Mesodermal cell (in vitro differentiated cells): ENCODE measurements around the gene USP7.
A peak's percentile ranks its signal among the peaks of the same experiment; 100 is the strongest.
"Not testable (repeated sequence)": the region's sequence is repeated elsewhere in the genome, so short reads cannot be mapped to it uniquely, and the experiment has no call there.

ENCODE experiments used
- H3K27ac ChIP-seq: 2 replicates; pipeline ENCODE4 v1.7.0; 2013; ENCODE audit warnings: mild to moderate bottlenecking, low read depth, low read length, moderate library complexity; ENCODE audit not compliant: severe bottlenecking
- H3K36me3 ChIP-seq: 2 replicates; pipeline ENCODE4 v1.7.1; 2013; ENCODE audit warnings: mild to moderate bottlenecking, low read length, moderate library complexity; ENCODE audit not compliant: control insufficient read depth, insufficient read depth
- H3K4me1 ChIP-seq: one replicate; pipeline ENCODE4 v1.7.1; 2013; ENCODE audit warnings: mild to moderate bottlenecking, low read length; ENCODE audit not compliant: insufficient read depth, control insufficient read depth, poor library complexity, severe bottlenecking
- H3K4me3 ChIP-seq: 2 replicates; pipeline ENCODE4 v1.7.0; 2013; ENCODE audit warnings: low read length, control low read depth, mild to moderate bottlenecking; ENCODE audit not compliant: insufficient read depth, poor library complexity, severe bottlenecking; ENCODE audit errors: extremely low read depth
- H3K9me3 ChIP-seq: 2 replicates; pipeline ENCODE4 v1.7.1; 2013; ENCODE audit warnings: mild to moderate bottlenecking, low read length, moderate library complexity; ENCODE audit not compliant: control insufficient read depth
- WGBS, 2 experiments: methylation state at CpG; one replicate each; pipeline ENCODE4 v1.1.5; 2013; ENCODE audit warnings: missing lambda C conversion rate in 2 of 2; ENCODE audit not compliant: insufficient coverage in 2 of 2; 5-methylcytosine and 5-hydroxymethylcytosine counted together

Gene USP7

DNA sequence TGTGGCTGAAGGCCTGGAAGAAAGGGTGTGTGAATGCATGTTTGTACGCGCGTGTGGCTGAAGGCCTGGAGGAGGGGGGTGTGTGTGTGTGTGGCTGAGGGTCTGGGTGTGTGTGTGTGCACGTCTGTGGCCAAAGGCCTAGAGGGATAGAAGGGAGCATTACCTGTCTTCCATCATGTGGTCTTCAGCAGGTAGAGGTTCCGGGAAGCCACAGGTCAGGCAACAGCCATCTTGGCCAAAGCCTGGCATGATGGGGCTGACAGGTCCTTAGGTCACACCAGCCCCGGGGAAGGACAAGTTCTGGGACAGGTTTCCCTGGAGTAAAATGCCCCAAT, 76.3 kb downstream of the USP7 start:
- H3K36me3 ChIP-seq = peaks cover 49% of the 10 kb centered on the region
- 98 to 100% methylated on average over 1 to 6 of the region's 6 CpGs for WGBS, 2 experiments

DNA sequence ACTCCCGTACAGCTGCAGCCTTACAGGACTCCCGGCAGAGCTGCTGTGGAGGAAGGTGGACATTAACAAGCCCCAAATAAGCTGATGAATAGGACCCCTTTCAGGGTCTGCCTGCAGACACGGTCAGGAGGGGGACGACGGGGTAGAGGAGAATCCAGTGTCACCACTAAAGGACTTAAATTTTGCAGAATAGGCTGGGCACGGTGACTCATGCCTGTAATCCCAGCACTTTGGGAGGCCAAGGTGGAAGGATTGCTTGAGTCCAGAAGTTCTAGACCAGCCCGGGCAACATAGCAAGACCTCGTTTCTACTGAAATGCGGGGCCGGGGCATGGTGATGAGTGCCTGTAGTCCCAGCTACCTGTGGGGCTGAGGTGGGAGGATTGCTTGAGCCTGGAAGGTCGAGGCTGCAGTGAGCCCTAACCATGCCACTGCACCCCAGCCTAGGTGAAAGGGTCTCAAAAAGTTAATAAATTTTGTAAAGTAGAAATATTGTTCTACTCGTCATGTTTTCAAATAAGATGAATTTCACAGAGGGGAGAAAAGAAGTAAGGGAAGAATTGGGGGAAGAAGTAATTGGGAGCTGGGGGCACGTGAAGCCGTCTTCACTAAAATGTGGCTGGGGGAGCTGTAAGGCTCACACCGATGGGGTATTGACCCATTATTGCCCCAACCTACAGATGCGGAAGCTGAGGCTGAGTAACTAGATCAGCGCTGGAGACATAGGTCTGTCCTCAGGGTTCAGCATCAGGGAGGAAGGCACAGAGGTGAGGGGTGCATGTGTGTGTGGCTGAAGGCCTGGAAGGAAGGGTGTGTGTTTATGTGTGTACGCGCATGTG, 76.9 kb downstream of the USP7 start:
- H3K9me3 ChIP-seq = no peaks in the 10 kb centered on the region
- H3K4me3 ChIP-seq = no peak overlapping the region
- WGBS, 2 experiments = 85 to 89% methylated on average over 18 of the region's 19 CpGs
- peaks cover 23% of the 10 kb centered on the region for H3K4me1 ChIP-seq
- peak overlapping the region; percentile 23 for H3K27ac ChIP-seq
- peaks cover 44% of the 10 kb centered on the region for H3K36me3 ChIP-seq

More for the DNA sequence above, 76.3 kb downstream of the USP7 start:
- Histone ChIP-seq H3K4me3 (no peak overlapping the region), H3K9me3 (no peaks in the 10 kb centered on the region), H3K27ac (no peak overlapping the region), H3K4me1 (peaks cover 23% of the 10 kb centered on the region)

DNA sequence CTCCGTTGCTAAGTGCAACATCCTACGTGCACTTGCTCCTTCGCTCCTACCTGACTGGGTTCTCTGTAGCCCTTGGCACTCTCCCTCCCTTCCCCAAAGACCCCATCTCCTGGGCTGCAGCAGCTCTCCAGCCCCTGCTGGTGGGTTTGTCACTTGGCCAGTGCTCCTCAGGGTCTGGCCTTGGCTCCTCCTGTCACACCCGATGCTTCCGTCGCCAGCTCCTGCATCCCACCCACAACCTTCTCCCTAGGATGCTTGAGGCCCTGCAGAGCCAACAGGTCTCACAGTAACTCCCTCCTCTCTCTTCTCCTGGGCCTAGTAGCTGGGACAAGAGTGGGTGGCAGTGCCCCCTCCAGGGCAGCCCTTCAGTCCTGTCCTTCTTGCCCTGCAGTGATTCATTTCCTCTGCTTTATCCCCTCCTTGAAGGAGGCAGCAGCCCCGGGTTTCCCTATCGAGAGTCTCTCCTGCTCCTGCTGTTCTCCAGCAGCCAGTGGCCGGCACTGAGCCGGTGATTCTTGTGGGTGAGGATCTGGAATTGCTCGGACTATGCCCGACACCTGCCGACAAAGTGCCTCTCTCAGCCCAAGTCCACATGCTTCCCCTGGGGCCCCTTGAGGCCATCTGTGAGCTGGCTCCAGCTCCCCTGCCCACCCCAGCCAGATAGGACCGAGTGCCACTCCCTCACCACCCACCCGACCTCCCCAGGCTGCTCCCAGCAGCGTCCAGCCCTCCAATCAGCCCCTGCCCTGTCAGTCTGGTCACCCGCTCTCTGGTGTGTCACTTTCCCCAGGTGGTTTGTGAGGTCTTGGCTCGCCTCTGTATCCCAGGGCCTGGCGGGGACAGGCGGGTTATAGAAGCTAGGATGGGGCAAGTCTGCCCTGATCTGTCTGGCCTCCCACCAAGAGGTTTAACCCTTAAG, 77.8 kb downstream of the USP7 start:
- Histone ChIP-seq H3K27ac (peak overlapping the region; percentile 23), H3K36me3 (peaks cover 35% of the 10 kb centered on the region), H3K4me1 (peaks cover 23% of the 10 kb centered on the region), H3K9me3 (no peaks in the 10 kb centered on the region), H3K4me3 (no peak overlapping the region)
- 45 to 69% methylated on average over 11 to 16 of the region's 20 CpGs for WGBS, 2 experiments

DNA sequence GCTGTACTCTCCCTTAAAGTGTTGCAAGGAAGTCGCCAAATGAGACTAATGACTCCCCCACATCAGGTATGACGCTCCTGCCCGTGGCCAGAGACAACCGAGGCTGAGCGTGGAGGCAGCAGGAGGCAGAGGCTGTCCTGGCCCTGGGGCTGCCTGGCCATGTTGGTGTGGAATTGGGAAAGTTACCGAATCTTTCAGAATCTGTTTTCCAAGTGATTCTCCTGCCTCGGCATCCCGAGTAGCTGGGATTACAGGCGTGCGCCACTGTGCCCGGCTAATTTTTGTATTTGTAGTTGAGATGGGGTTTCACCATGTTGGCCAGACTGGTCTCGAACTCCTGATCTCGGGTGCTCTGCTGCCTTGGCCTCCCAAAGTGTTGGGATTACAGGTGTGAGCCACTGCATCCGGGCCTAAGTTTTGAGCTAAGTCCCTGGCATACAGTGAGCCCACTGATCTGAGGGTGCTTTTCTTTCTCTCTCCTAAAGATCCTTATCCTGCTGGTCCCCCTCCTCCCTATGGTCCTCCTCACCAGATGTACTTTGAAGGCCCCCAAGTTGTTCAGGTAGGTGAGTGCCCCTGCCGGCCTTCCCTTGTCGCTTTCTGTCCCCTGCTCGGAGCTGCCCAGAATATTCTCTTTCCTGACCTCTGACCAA, 80.9 kb downstream of the USP7 start:
- WGBS, 2 experiments = 84 to 96% methylated on average over 13 to 17 of the region's 17 CpGs
- Histone ChIP-seq H3K4me1 (peaks cover 32% of the 10 kb centered on the region), H3K36me3 (peaks cover 8% of the 10 kb centered on the region), H3K4me3 (no peak overlapping the region), H3K27ac (no peak overlapping the region), H3K9me3 (no peaks in the 10 kb centered on the region)

DNA sequence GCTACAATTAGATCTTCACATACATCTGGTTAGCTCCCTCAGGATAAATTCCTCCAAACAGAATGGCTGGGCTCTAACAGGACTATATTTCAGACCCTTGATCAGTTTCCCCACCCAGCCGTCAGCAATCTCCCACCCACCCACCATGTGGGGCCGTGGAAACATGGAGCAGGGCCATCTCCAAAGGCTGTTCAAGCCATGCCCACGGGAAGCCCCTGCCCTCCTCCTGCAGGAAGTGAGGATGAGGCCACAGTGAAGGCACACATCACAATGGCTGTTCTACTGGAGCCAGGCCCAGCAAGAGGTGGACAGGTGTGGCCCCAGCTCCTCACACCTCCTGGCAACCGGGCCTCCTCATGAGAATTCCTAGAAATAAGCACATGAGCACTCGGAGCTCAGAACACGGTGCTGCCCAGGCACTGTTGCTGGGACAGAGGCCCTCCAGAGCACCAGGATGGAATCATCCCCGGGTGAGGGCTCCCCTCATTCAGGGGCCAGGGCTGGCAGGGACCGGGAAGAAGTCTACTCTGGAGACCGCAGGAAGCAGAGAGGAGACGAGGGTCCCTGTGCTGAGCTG, 81.6 kb downstream of the USP7 start, which contains the start of gene LITAFD:
LITAFD (plus strand) TSS at position 311 of the 577 bp plus-strand sequence. CDS start 2,005 bp downstream, outside the sequence.
- Histone ChIP-seq H3K9me3 (no peaks in the 10 kb centered on the region), H3K27ac (no peak within 1 kb of the TSS), H3K36me3 (peaks cover under 1% of the 10 kb centered on the region), H3K4me3 (no peak within 1 kb of the TSS), H3K4me1 (peaks cover 31% of the 10 kb centered on the region)
- 75 to 87% methylated on average over 6 of the region's 10 CpGs for WGBS, 2 experiments

DNA sequence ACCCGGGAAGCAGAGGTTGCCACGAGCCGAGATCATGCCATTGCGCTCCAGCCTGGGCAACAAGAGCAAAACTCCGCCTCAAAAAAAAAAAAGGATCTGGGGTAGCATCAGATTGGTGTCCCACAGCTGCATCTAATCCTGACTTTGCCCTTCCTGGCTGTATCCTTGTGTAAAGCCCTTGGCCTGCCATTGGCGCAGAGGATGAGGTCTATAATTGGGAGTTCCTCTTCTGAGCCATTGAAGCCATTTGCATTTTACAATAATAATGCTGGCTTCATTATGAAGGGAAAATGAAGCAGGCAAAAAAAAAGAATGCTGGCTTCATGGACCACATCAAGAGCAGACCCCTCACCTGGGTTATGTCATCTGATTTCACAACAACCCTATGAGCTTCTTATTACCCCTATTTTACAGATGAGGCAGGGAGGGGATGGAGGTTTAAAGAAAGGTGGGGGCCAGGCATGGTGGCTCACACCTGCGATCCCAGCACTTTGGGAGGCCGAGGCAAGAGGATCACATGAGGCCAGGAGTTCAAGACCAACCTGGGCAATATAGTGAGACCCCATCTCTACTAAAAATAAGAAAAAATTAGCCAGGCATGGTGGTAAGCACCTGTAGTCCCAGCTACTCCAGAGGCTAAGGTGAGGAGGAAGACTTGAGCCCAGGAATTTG, 82.7 kb downstream of the USP7 start:
- no peak overlapping the region for H3K4me3 ChIP-seq
- 87 to 96% methylated on average over 6 to 7 of the region's 8 CpGs for WGBS, 2 experiments
- H3K27ac ChIP-seq = no peak overlapping the region
- H3K4me1 ChIP-seq = peaks cover 20% of the 10 kb centered on the region
- no peaks in the 10 kb centered on the region for H3K36me3 ChIP-seq
- no peaks in the 10 kb centered on the region for H3K9me3 ChIP-seq

DNA sequence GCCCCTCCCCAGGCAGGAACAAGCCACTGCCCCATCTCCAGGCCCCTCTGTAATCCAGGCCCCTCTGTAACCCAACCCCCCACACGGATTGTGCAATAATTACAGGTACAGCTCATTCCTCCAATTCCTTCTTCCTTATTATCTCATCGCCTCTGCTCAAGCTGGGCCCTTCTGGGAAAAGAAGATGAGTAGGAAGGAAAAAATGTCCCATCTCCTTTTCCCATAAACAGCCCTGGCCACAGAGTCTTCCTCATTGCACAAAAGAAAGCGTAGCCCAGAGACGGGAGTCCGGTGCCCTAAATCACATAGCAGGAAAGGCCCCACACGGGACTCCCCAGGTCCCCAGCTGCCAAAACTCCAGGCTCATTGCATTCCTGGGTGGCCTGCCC, 85.2 kb downstream of the USP7 start:
- H3K4me1 ChIP-seq = peaks cover 11% of the 10 kb centered on the region
- WGBS, 2 experiments = 87 to 100% methylated on average over 3 to 4 of the region's 6 CpGs
- H3K9me3 ChIP-seq = no peaks in the 10 kb centered on the region
- H3K4me3 ChIP-seq = no peak overlapping the region
- peak overlapping the region; percentile 43 for H3K27ac ChIP-seq
- H3K36me3 ChIP-seq = no peaks in the 10 kb centered on the region

DNA sequence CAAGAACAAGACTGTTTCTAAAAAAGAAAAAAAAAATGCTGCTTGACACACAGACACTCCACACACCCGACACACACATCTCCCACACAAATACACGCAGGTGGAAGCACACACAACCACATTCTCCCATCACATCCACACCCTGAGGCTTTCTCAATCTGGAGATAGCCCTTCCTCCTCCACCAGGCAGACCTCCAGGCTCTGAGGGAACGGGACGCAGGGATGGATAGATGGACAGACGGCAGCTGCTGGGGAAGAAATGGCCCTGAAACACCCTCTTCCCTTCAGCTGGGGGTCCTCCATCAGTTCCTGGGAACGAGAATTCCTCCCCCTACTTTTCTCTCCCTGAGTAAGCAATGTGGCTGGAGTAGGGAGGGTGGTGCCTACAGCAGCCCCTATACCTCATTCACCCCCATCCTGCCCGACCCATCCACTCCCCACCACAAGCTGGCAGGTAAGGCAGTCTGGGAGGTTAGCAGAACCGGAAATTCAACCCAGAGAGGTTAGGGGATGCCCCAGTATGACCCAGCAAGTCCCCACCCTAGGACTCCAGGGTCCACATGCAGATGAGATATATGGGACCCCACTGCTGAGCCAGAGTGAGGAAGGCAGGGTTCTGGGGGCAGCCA, 85.7 kb downstream of the USP7 start:
- Histone ChIP-seq H3K36me3 (no peaks in the 10 kb centered on the region), H3K9me3 (no peaks in the 10 kb centered on the region), H3K27ac (no peak overlapping the region), H3K4me3 (no peak overlapping the region), H3K4me1 (peaks cover 11% of the 10 kb centered on the region)
- WGBS, 2 experiments = 96 to 100% methylated on average over 3 to 5 of the region's 8 CpGs

DNA sequence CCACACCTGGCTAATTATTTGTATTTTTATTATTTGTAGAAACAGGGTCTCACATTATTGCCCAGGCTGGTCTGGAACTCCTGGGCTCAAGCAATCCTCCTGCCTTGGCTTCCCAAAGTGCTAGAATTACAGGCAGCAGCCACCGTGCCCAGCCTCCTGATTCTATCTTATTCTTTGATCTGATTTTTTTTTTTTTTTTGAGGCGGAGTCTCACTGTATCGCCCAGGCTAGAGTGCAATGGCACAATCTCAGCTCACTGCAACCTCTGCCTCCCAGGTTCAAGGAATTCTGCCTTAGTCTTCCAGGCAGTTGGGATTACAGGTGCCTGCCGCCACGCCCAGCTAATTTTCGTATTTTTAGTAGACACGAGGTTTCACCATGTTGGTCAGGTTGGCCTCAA, 88.4 kb downstream of the USP7 start:
- WGBS, 2 experiments = 82 to 83% methylated on average over 6 to 7 of the region's 7 CpGs
- H3K27ac ChIP-seq, H3K9me3 ChIP-seq, H3K36me3 ChIP-seq, H3K4me3 ChIP-seq: not testable (repeated sequence)
- peaks cover 11% of the 10 kb centered on the region for H3K4me1 ChIP-seq
